SK-N-SH treated with all-trans-retinoic acid at 6 μM for 48 hours (cell line): ENCODE measurements around the gene ADK.

Experiments used
- ATAC-seq: fragments of 200-7000 bp; cut with Tn5 transposase; 3 replicates; pipeline ENCODE4 v1.9.1; 2020; ENCODE audit warnings: mild to moderate bottlenecking, moderate library complexity
- ARNTL ChIP-seq: fragments of 450-650 bp; formaldehyde crosslinking; IDR thresholded peaks from 2 replicates; pipeline ENCODE4 v1.5.0; 2020; ENCODE audit warnings: low read depth, mild to moderate bottlenecking, moderate library complexity, borderline replicate concordance
- BACH2 ChIP-seq: fragments of 250-450 bp; sonication (Bioruptor Pico); IDR thresholded peaks from 2 replicates; pipeline ENCODE4 v1.9.0; 2021; ENCODE audit warnings: mild to moderate bottlenecking, borderline replicate concordance
- CSDC2 ChIP-seq: fragments of 250-450 bp; sonication (Bioruptor Pico); IDR thresholded peaks from 2 replicates; pipeline ENCODE4 v1.5.0; 2020; ENCODE audit warnings: mild to moderate bottlenecking, moderate library complexity
- CSRNP3 ChIP-seq: fragments of 250-450 bp; sonication (Bioruptor Pico); IDR thresholded peaks from 2 replicates; pipeline ENCODE4 v1.5.1; 2021; ENCODE audit warnings: mild to moderate bottlenecking, moderate library complexity
- ESRRG ChIP-seq: fragments of 250-450 bp; sonication (Bioruptor Pico); IDR thresholded peaks from 2 replicates; pipeline ENCODE4 v1.6.1; 2021; ENCODE audit warnings: mild to moderate bottlenecking
- GLIS3 ChIP-seq: fragments of 250-450 bp; sonication (Bioruptor Pico); IDR thresholded peaks from 2 replicates; pipeline ENCODE4 v1.5.0; 2020; ENCODE audit warnings: mild to moderate bottlenecking, moderate library complexity
- ISL1 ChIP-seq: fragments of 250-450 bp; sonication (Bioruptor Pico); IDR thresholded peaks from 2 replicates; pipeline ENCODE4 v2.1.2; 2022; ENCODE audit warnings: mild to moderate bottlenecking, moderate library complexity
- OSR1 ChIP-seq: fragments of 250-450 bp; sonication (Bioruptor Pico); IDR thresholded peaks from 2 replicates; pipeline ENCODE4 v1.8.0; 2022; ENCODE audit warnings: moderate library complexity, mild to moderate bottlenecking, inconsistent platforms
- PPARA ChIP-seq: fragments of 250-450 bp; sonication (Bioruptor Pico); IDR thresholded peaks from 2 replicates; pipeline ENCODE4 v1.5.0; 2020; ENCODE audit warnings: mild to moderate bottlenecking, borderline replicate concordance
- RARB ChIP-seq: fragments of 250-450 bp; sonication (Bioruptor Pico); IDR thresholded peaks from 2 replicates; pipeline ENCODE4 v1.8.0; 2021; ENCODE audit warnings: mild to moderate bottlenecking, moderate library complexity
- SNAI2 ChIP-seq: fragments of 250-450 bp; sonication (Bioruptor Pico); IDR thresholded peaks from 2 replicates; pipeline ENCODE4 v1.5.0; 2020; ENCODE audit warnings: mild to moderate bottlenecking, moderate library complexity
- TCF4 ChIP-seq: fragments of 250-450 bp; sonication (Bioruptor Pico); IDR thresholded peaks from 2 replicates; pipeline ENCODE4 v1.8.0; 2021; ENCODE audit warnings: mild to moderate bottlenecking, moderate library complexity, borderline replicate concordance
- TOX ChIP-seq: fragments of 250-450 bp; sonication (Bioruptor Pico); IDR thresholded peaks from 2 replicates; pipeline ENCODE4 v1.8.0; 2021; ENCODE audit warnings: mild to moderate bottlenecking, moderate library complexity, borderline replicate concordance
- ZC3H10 ChIP-seq: fragments of 250-450 bp; sonication (Bioruptor Pico); IDR thresholded peaks from 2 replicates; pipeline ENCODE4 v1.5.1; 2021; ENCODE audit warnings: mild to moderate bottlenecking, moderate library complexity
- ZFP3 ChIP-seq: fragments of 250-450 bp; sonication (Bioruptor Pico); IDR thresholded peaks from 2 replicates; pipeline ENCODE4 v1.5.0; 2020; ENCODE audit warnings: mild to moderate bottlenecking, moderate library complexity
- ZFP30 ChIP-seq: fragments of 450-650 bp; formaldehyde crosslinking; IDR thresholded peaks from 2 replicates; pipeline ENCODE4 v1.5.0; 2022; ENCODE audit warnings: mild to moderate bottlenecking, moderate library complexity
- ZNF565 ChIP-seq: fragments of 450-650 bp; formaldehyde crosslinking; conservative IDR thresholded peaks from 2 replicates; pipeline ENCODE4 v1.5.0; 2020; ENCODE audit warnings: low read depth, mild to moderate bottlenecking, moderate library complexity
- ZNF70 ChIP-seq: fragments of 450-650 bp; formaldehyde crosslinking; IDR thresholded peaks from 2 replicates; pipeline ENCODE4 v1.5.0; 2020; ENCODE audit warnings: mild to moderate bottlenecking, moderate library complexity
- ZNF8 ChIP-seq: fragments of 450-650 bp; formaldehyde crosslinking; IDR thresholded peaks from 2 replicates; pipeline ENCODE4 v1.5.0; 2020; ENCODE audit warnings: mild to moderate bottlenecking, moderate library complexity
- TF ChIP-seq, protein P1 (sequence below): fragments of 250-450 bp; sonication (Bioruptor Pico); IDR thresholded peaks from 2 replicates; pipeline ENCODE4 v1.5.0; 2020; ENCODE audit warnings: mild to moderate bottlenecking, moderate library complexity
- TF ChIP-seq, protein P2 (sequence below): fragments of 250-450 bp; sonication (Bioruptor Pico); IDR thresholded peaks from 2 replicates; pipeline ENCODE4 v1.5.1; 2020; ENCODE audit warnings: low read depth, mild to moderate bottlenecking, moderate library complexity

ADK gene

DNA sequence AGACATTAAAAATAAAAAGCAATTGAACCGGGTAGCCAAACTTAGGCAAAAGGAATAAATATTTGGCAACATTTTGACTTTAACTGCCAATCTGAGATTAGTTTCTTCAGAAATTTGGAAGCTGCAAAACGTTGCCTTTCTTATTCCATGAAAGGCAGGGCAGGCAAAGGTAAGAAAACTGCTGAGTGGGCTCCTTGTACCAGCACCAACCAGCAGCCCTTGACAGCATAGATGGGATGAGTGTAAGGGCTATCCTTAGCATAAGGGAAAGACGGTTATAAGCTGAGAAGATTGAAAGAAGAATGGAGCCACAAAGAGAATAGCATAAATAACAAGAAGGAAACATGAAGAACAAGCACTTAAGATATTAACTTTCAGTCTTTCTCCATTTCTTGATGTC, 29.0 kb upstream of the ADK start:
- ATAC-seq: no peak
- TF ChIP-seq BACH2 (CRISPR knock-in tag) (no peak), ZNF565 (CRISPR knock-in tag) (no peak), ZC3H10 (CRISPR knock-in tag) (no peak), CSDC2 (CRISPR knock-in tag) (no peak)
- TF ChIP-seq, protein P1, sequence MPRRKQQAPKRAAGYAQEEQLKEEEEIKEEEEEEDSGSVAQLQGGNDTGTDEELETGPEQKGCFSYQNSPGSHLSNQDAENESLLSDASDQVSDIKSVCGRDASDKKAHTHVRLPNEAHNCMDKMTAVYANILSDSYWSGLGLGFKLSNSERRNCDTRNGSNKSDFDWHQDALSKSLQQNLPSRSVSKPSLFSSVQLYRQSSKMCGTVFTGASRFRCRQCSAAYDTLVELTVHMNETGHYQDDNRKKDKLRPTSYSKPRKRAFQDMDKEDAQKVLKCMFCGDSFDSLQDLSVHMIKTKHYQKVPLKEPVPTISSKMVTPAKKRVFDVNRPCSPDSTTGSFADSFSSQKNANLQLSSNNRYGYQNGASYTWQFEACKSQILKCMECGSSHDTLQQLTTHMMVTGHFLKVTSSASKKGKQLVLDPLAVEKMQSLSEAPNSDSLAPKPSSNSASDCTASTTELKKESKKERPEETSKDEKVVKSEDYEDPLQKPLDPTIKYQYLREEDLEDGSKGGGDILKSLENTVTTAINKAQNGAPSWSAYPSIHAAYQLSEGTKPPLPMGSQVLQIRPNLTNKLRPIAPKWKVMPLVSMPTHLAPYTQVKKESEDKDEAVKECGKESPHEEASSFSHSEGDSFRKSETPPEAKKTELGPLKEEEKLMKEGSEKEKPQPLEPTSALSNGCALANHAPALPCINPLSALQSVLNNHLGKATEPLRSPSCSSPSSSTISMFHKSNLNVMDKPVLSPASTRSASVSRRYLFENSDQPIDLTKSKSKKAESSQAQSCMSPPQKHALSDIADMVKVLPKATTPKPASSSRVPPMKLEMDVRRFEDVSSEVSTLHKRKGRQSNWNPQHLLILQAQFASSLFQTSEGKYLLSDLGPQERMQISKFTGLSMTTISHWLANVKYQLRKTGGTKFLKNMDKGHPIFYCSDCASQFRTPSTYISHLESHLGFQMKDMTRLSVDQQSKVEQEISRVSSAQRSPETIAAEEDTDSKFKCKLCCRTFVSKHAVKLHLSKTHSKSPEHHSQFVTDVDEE (CRISPR knock-in tag): no peak
- TF ChIP-seq, protein P2, sequence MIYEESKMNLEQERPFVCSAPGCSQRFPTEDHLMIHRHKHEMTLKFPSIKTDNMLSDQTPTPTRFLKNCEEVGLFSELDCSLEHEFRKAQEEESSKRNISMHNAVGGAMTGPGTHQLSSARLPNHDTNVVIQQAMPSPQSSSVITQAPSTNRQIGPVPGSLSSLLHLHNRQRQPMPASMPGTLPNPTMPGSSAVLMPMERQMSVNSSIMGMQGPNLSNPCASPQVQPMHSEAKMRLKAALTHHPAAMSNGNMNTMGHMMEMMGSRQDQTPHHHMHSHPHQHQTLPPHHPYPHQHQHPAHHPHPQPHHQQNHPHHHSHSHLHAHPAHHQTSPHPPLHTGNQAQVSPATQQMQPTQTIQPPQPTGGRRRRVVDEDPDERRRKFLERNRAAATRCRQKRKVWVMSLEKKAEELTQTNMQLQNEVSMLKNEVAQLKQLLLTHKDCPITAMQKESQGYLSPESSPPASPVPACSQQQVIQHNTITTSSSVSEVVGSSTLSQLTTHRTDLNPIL: no peak

DNA sequence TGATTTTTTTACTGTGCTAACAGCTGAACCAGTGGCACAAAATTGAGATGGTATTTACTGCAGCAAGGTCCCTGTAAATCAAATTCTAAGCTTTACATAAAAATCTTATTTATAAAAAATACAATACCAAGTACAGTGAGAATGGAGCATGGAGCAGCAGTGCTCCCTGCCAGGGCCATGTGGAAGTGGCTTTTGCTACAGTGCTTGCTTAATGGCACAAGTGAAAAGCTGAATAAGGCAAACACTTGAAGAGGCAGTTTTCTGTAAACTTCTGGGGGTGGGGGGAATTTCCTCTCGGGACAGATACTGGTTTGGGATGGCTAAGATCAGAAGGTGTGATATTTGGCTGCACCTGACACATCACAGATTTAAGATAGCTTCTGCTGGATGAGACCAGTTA, 27.9 kb upstream of the ADK start:
- TF ChIP-seq ZC3H10 (CRISPR knock-in tag): no peak
- TF ChIP-seq ZNF565 (CRISPR knock-in tag): no peak
- TF ChIP-seq TCF4: no peak
- no peak for TF ChIP-seq ZNF70
- TF ChIP-seq CSRNP3: no peak
- no peak for TF ChIP-seq ARNTL (CRISPR knock-in tag)
- TF ChIP-seq ESRRG (CRISPR knock-in tag): no peak
- TF ChIP-seq, protein P1 (CRISPR knock-in tag): no peak
- TF ChIP-seq TOX: no peak
- TF ChIP-seq OSR1 (CRISPR knock-in tag): no peak
- no peak for TF ChIP-seq RARB (CRISPR knock-in tag)
- no peak for TF ChIP-seq ZNF8 (CRISPR knock-in tag)
- TF ChIP-seq, all 23 proteins: peak for 0
- no peak for ATAC-seq

DNA sequence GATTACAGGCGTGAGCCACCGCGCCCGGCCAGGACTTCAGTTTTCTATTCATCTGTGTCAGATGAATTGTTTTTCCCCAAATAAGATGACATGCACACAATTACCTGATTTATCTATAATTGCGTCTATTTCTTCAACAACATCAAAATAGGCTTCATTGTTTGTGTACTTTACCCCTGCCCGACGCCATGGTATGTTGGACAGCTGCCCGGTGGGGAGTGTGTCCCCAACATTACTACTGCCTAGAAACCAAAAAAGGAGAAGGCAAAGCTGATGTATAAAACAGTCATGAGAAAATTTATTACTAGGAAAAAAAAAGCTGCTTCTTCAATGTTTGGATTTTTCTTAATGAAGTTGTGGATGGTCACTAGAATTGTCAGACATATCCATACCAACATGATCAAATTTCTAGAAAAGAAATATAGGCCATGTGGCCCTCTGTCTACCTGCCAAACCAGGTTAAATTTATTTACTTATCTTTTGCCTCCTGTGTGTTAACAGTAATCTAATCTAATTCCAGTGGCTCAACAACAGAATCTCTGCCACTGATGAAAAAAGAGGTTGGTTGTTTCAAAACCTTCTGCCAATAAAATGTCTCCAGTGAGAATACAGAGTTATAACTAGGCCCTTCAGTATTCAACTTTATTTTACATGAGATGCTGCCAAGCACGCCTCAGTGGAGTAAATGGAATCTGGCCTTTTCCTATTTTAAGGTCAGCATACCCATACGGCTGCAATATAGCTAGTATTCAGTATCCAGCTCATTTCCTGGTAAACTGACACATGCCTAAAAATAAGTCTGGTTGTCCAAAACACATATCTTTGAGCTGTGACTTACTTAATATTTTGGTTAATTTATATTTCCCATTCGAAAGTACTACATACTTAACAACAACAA, 16.8 kb upstream of the ADK start:
- ATAC-seq: no peak
- TF ChIP-seq GLIS3 (CRISPR knock-in tag) (no peak), PPARA (CRISPR knock-in tag) (no peak), ISL1 (no peak), ZFP3 (CRISPR knock-in tag) (no peak), ZC3H10 (CRISPR knock-in tag) (no peak), CSRNP3 (no peak), CSDC2 (CRISPR knock-in tag) (no peak), SNAI2 (no peak), BACH2 (CRISPR knock-in tag) (no peak), RARB (CRISPR knock-in tag) (no peak), ESRRG (CRISPR knock-in tag) (no peak), TCF4 (no peak), ZFP30 (CRISPR knock-in tag) (no peak), ZNF8 (CRISPR knock-in tag) (no peak), ARNTL (CRISPR knock-in tag) (no peak)
- TF ChIP-seq, protein P1 (CRISPR knock-in tag): no peak
